Tibial artery (tissue), 4 donors: ENCODE results near the gene PLS1.
A peak's percentile ranks its signal among the peaks of the same experiment; 100 is the strongest.
"Not testable (repeated sequence)": the region's sequence is repeated elsewhere in the genome, so short reads cannot be mapped to it uniquely, and the experiment has no call there.

Experiments
- DNase-seq, 2 donors: peaks; one replicate each; pipeline ENCODE4 v3.0.0-alpha.2; 2019
- H3K27ac ChIP-seq, 2 donors: fragments of 200-600 bp; sonication (generic) in 1 of 2; 1 replicate in 1 of 2; 2 replicates in 1 of 2; pipeline ENCODE4 v1.5.1; 2018 to 2019; ENCODE audit warnings: mild to moderate bottlenecking in 1 of 2
- H3K27me3 ChIP-seq, 2 donors: fragments of 200-600 bp; sonication (generic) in 1 of 2; one replicate each; pipeline versions ENCODE4 v1.5.1 to v1.6.0; 2016 to 2019
- H3K36me3 ChIP-seq, 3 donors: fragments of 200-600 bp; sonication (generic) in 2 of 3; one replicate each; pipeline ENCODE4 v1.5.1; 2016 to 2019; ENCODE audit warnings: mild to moderate bottlenecking in 2 of 3
- H3K4me1 ChIP-seq, 4 donors: fragments of 200-600 bp; sonication (generic) in 2 of 4; 1 replicate in 3 of 4; 2 replicates in 1 of 4; pipeline ENCODE4 v1.5.1; 2016 to 2019
- H3K4me3 ChIP-seq, 2 donors: fragments of 200-600 bp; sonication (generic) in 1 of 2; 1 replicate in 1 of 2; 2 replicates in 1 of 2; pipeline ENCODE4 v1.5.1; 2018 to 2019; ENCODE audit warnings: mild to moderate bottlenecking in 2 of 2
- H3K9me3 ChIP-seq, 3 donors: fragments of 200-600 bp; sonication (generic) in 1 of 3; one replicate each; pipeline ENCODE4 v1.5.1; 2016 to 2019
- intact Hi-C: fragments of 100-400 bp; cut with DNase I; formaldehyde crosslinking; loops from one replicate; pipeline ENCODE4 v1.15.0; 2023; ENCODE audit warnings: low total_unique reads
- TF ChIP-seq, protein P1 (sequence below), 2 experiments: fragments of 200-600 bp in 1 of 2; fragments of 450-650 bp in 1 of 2; IDR thresholded peaks; one replicate each; pipeline ENCODE4 v1.5.1; 2017 to 2019; ENCODE audit warnings: antibody characterized with exemption in 2 of 2, mild to moderate bottlenecking in 1 of 2, moderate library complexity in 1 of 2

PLS1 gene

GRCh38 chr3:142577696-142578328 is 18.4 kb upstream of the PLS1 start:
- H3K27me3 ChIP-seq = no peaks in the 10 kb centered on the region
- intact Hi-C loops = no loop called here
- no peaks in the 10 kb centered on the region for H3K36me3 ChIP-seq
- H3K27ac ChIP-seq = peak overlapping the region; percentile 92 to 94
- no peak for DNase-seq
- peak overlapping the region; percentile 75 to 82 for H3K4me3 ChIP-seq
- no peaks in the 10 kb centered on the region for H3K9me3 ChIP-seq
- H3K4me1 ChIP-seq = peaks cover 0 to 24% (median 10%) of the 10 kb centered on the region in 4 donors
- TF ChIP-seq, protein P1, sequence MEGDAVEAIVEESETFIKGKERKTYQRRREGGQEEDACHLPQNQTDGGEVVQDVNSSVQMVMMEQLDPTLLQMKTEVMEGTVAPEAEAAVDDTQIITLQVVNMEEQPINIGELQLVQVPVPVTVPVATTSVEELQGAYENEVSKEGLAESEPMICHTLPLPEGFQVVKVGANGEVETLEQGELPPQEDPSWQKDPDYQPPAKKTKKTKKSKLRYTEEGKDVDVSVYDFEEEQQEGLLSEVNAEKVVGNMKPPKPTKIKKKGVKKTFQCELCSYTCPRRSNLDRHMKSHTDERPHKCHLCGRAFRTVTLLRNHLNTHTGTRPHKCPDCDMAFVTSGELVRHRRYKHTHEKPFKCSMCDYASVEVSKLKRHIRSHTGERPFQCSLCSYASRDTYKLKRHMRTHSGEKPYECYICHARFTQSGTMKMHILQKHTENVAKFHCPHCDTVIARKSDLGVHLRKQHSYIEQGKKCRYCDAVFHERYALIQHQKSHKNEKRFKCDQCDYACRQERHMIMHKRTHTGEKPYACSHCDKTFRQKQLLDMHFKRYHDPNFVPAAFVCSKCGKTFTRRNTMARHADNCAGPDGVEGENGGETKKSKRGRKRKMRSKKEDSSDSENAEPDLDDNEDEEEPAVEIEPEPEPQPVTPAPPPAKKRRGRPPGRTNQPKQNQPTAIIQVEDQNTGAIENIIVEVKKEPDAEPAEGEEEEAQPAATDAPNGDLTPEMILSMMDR (IDR thresholded peaks at IDR 0.05) = no peak

DNA sequence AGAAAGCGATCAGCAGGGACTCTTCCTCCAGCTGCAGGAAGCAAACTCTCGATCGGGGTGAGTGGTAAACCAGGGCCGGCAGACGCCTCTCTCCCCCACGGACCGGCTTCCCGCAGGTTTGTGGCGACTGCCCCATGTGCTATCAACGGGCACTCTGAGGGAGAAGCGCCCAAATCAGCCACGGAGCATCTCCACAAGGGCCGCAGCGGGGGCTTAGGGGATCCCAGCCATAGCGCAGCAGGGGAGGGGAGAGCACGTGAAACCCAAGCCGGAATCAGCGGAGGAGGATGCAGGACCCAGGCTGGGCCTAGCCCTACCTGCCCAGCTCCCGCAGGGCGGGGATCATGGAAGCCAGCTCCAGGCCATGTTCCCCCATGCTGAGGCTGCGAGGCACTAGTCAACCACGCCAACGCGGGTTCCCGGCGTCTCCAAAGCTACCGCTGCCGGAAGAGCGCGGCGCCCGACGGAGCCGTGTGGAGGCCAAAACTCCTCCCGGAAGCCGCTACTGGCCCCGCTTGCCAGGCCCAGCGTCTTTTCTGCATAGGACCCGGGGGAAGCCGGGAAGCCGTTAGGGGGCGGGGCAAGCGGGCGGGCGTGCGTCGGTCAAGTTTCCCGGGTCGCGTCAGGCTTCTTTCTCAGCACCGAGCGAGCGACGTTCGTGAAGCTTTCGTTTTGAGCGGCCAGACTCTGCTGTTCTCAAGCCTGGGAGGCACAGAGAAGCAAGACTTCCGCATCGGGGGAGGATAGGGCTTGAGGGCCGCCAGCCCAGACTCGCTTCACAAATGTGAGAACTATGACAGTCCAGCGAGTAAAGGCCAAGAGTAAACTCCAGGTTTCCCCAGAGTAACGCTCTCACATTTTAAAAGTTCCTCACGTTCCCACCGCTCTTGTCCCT is 17.6 kb upstream of the PLS1 start, which contains the start of gene ATR:
Gene ATR, minus strand, starts transcription at position 405 of the 895 bp plus-strand sequence. Its CDS starts 29 bp downstream, at position 376.
- H3K9me3 ChIP-seq = no peaks in the 10 kb centered on the region
- DNase-seq = peak; percentile 95 to 98
- intact Hi-C loops = no loop called here
- H3K27me3 ChIP-seq = no peaks in the 10 kb centered on the region
- peak within 1 kb of the TSS; percentile 92 to 94 for H3K27ac ChIP-seq
- H3K4me3 ChIP-seq = peak within 1 kb of the TSS; percentile 75 to 82
- no peaks in the 10 kb centered on the region for H3K36me3 ChIP-seq
- H3K4me1 ChIP-seq = peaks cover 0 to 24% (median 10%) of the 10 kb centered on the region in 4 donors
- TF ChIP-seq, protein P1 (IDR thresholded peaks at IDR 0.05) = no peak

DNA sequence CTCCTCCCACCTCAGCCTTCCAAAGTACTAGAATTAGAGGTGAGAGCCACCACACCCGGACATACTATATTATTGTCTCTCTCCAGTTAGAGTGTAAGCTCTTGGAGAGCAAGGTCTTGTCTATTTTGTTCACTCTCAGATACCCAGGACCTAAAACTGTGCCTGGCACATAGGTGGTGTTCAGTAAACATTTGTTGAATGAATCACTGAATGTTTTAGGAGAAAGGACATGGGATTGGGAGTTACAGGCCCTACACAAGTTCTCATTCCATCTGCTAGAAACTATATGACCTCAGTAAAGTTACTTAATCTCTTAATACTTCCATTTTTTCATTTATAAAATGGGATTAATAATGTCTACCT is 16.2 kb upstream of the PLS1 start:
- Histone ChIP-seq H3K9me3 (no peaks in the 10 kb centered on the region), H3K27ac (peak overlapping the region; percentile 92 to 94), H3K4me1 (peaks cover 0 to 24% (median 10%) of the 10 kb centered on the region in 4 donors), H3K36me3 (no peaks in the 10 kb centered on the region), H3K27me3 (no peaks in the 10 kb centered on the region), H3K4me3 (no peak overlapping the region)
- intact Hi-C loops = no loop called here
- TF ChIP-seq, protein P1 (IDR thresholded peaks at IDR 0.05) = no peak
- DNase-seq = no peak

- intact Hi-C loops, H3K4me3 ChIP-seq, H3K27me3 ChIP-seq, H3K9me3 ChIP-seq, DNase-seq, H3K27ac ChIP-seq, H3K36me3 ChIP-seq: not testable (repeated sequence)
- peaks cover 0 to 24% (median 10%) of the 10 kb centered on the region in 4 donors for H3K4me1 ChIP-seq
These were observed 15.1 kb upstream of the PLS1 start for GRCh38 chr3:142581070-142581469.

DNA sequence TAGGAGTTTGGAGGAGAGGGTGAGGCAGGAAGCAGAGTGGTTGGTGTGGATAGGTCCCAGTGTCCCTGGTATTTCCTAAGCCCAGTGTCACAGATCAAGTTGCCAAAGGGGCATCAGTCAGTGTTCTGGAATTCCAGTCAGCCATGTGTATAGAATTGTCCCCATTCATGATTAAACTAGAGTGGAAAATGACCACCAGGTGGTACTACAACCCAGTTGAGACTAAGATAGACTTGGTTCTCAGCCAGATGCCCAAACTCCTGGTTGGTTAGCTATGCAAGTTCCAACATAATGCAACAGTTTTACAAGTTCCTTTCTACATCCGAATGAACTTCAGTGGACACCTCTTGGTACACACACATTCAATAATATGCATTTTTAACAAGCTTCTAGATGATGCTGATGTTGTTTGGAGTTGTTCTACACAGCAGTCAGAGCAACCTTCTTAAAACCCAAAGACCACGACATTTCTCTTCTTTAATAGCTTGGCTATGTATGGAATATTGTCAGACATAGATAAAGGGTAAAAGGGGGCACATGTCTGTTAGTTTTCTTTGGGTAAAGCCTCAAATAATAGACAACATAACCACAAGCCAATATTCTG is 9.3 kb upstream of the PLS1 start:
- intact Hi-C loops = loop anchor here (5.0 kb wide), 1 partner anchor 410 kb away; no protein-coding TSS in a partner anchor
- Histone ChIP-seq H3K27ac (no peak overlapping the region), H3K27me3 (peaks cover 0 to 6% of the 10 kb centered on the region in 2 donors), H3K4me1 (no peaks in the 10 kb centered on the region), H3K9me3 (no peaks in the 10 kb centered on the region), H3K36me3 (no peaks in the 10 kb centered on the region), H3K4me3 (no peak overlapping the region)
- TF ChIP-seq, protein P1 (IDR thresholded peaks at IDR 0.05) = peak; percentile 53 to 66
- DNase-seq = no peak
